HepG2 (cell line): ENCODE data around the gene EI24. TPM values are rescaled to one million over a fixed set of nuclear protein-coding genes. Genes with fewer than 3 reads are reported as not detected.

Experiments
- FOXJ3 ChIP-seq: sonication (generic); formaldehyde crosslinking; IDR thresholded peaks from 2 replicates; pipeline ENCODE4 v1.4.0; 2020; ENCODE audit warnings: missing genetic modification reagents, mild to moderate bottlenecking, borderline replicate concordance
- MTA3 ChIP-seq: sonication (generic); formaldehyde crosslinking; IDR thresholded peaks from 2 replicates; pipeline ENCODE4 v1.4.0; 2020; ENCODE audit warnings: missing genetic modification reagents
- NFYC ChIP-seq: IDR thresholded peaks from 2 replicates; pipeline ENCODE4 v1.6.1; 2016; ENCODE audit warnings: missing genetic modification reagents, missing compliant biosample characterization
- RCOR2 ChIP-seq: IDR thresholded peaks from 2 replicates; pipeline ENCODE4 v1.6.1; 2016; ENCODE audit warnings: missing biosample characterization, missing genetic modification reagents
- SOX5 ChIP-seq: IDR thresholded peaks from 2 replicates; pipeline ENCODE4 v1.6.1; 2016; ENCODE audit warnings: borderline replicate concordance
- SP1 ChIP-seq, 2 experiments: fragments of 450-650 bp in 1 of 2; sonication (generic) in 1 of 2; formaldehyde crosslinking in 1 of 2; IDR thresholded peaks; 2 replicates each; pipeline versions ENCODE4 v1.4.0 to v1.6.1; 2016 to 2020; ENCODE audit warnings: missing genetic modification reagents in 1 of 2
- SP4 ChIP-seq: sonication (generic); formaldehyde crosslinking; IDR thresholded peaks from 2 replicates; pipeline ENCODE4 v1.8.1; 2023; ENCODE audit warnings: mild to moderate bottlenecking, missing genetic modification reagents
- ZBTB7B ChIP-seq: sonication (generic); formaldehyde crosslinking; IDR thresholded peaks from 2 replicates; pipeline ENCODE4 v1.4.0; 2020; ENCODE audit warnings: missing genetic modification reagents
- ZFY ChIP-seq: sonication (generic); formaldehyde crosslinking; IDR thresholded peaks from 2 replicates; pipeline ENCODE4 v1.4.0; 2020; ENCODE audit warnings: missing genetic modification reagents
- ZNF333 ChIP-seq: sonication (generic); formaldehyde crosslinking; IDR thresholded peaks from 2 replicates; pipeline ENCODE4 v1.4.0; 2020; ENCODE audit warnings: mild to moderate bottlenecking, missing genetic modification reagents, borderline replicate concordance
- ZNF546 ChIP-seq: sonication (generic); formaldehyde crosslinking; conservative IDR thresholded peaks from 2 replicates; pipeline ENCODE4 v1.8.1; 2023; ENCODE audit warnings: mild to moderate bottlenecking, missing genetic modification reagents
- ZNF644 ChIP-seq: IDR thresholded peaks from 2 replicates; pipeline ENCODE4 v1.6.1; 2016; ENCODE audit warnings: low read depth
- ZNF678 ChIP-seq: sonication (generic); formaldehyde crosslinking; IDR thresholded peaks from 2 replicates; pipeline ENCODE4 v1.4.0; 2020; ENCODE audit warnings: mild to moderate bottlenecking, missing genetic modification reagents
- ZZZ3 ChIP-seq: sonication (generic); formaldehyde crosslinking; IDR thresholded peaks from 2 replicates; pipeline ENCODE4 v1.4.0; 2020; ENCODE audit warnings: missing genetic modification reagents, mild to moderate bottlenecking, borderline replicate concordance
- polyA plus RNA-seq, 8 experiments: library from polyadenylated mRNA; depleted of rRNA in 3 of 8; stranded (reverse) in 7 of 8; unstranded in 1 of 8; fragments of >200 nt; fragmentation: Illumina TruSeq in 4 of 8; extraction: Trizol in 4 of 8; gene quantifications; 2 replicates each; pipeline versions ENCODE4 v1.2.1 to v1.2.3, GENCODE V29; 2011 to 2016; ENCODE audit warnings: low read depth in 4 of 8, missing spikeins in 1 of 8, mixed read lengths in 1 of 8; ENCODE audit not compliant: insufficient read depth in 1 of 8
- total RNA-seq, 5 experiments: library from RNA; depleted of rRNA; stranded (reverse); fragments of >200 nt; fragmentation: Illumina TruSeq; extraction: Trizol; gene quantifications; 2 replicates each; pipeline ENCODE4 v1.2.3, GENCODE V29; 2016; ENCODE audit warnings: low read depth in 1 of 5
- TF ChIP-seq, protein P1 (sequence below), 2 experiments: sonication (generic) in 1 of 2; formaldehyde crosslinking in 1 of 2; IDR thresholded peaks; 2 replicates each; pipeline versions ENCODE4 v1.4.0 to v1.6.1; 2018 to 2020; ENCODE audit warnings: missing genetic modification reagents in 2 of 2, borderline replicate concordance in 1 of 2, low read depth in 1 of 2, mild to moderate bottlenecking in 1 of 2, missing biosample characterization in 1 of 2
- TF ChIP-seq, protein P2 (sequence below): sonication (generic); formaldehyde crosslinking; IDR thresholded peaks from 2 replicates; pipeline ENCODE4 v1.4.0; 2020; ENCODE audit warnings: missing genetic modification reagents
- TF ChIP-seq, protein P3 (sequence below): sonication (generic); formaldehyde crosslinking; IDR thresholded peaks from 2 replicates; pipeline ENCODE4 v1.9.0; 2022; ENCODE audit warnings: missing genetic modification reagents, mild to moderate bottlenecking, borderline replicate concordance
- TF ChIP-seq, protein P4 (sequence below): sonication (generic); formaldehyde crosslinking; IDR thresholded peaks from 2 replicates; pipeline ENCODE4 v1.5.1; 2020; ENCODE audit warnings: mild to moderate bottlenecking, missing genetic modification reagents, borderline replicate concordance
- TF ChIP-seq, protein P5 (sequence below): sonication (generic); formaldehyde crosslinking; IDR thresholded peaks from 2 replicates; pipeline ENCODE4 v1.4.0; 2020; ENCODE audit warnings: mild to moderate bottlenecking, missing genetic modification reagents
- TF ChIP-seq, protein P6 (sequence below): sonication (generic); formaldehyde crosslinking; IDR thresholded peaks from 2 replicates; pipeline ENCODE4 v1.4.0; 2020; ENCODE audit warnings: low read depth, mild to moderate bottlenecking, missing genetic modification reagents

The EI24 gene
- total and polyA plus RNA-seq, 2 of the 13 experiments (the other 11 are each of a cell fraction or from before 2014, with no cell fraction given): 84.7 to 126 TPM

DNA sequence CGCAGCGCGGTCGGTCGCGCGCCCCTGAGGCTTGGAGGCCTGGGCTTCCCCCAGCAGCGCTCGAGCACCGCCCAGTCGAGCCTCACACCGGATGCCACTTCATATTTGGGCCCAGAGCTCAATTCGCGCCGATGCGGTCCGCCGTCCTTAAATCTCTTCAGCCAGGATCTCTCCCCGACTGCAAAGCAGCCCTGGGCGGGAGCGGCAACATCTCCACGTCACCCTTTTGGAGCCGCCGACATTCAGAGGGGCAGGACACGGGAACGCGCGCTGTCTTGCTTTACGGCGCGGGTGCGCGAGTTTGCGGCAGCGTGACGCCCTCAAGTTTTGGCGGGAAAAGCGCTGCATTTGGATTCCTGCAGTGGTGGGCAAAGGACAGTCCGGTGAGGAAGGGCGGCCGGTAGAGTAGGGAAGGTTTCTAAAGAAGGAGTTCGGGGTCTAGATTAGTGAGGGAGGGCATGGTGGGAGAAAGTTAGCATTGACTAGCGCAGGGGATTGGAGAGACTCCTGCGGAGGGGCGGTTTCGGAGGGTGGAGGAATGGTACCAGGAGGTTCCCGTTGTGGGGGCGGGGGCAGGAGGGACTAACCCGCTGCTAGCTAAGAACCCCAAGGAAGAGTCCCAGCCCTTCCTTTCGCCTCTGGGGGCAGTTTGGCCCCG lies 56.5 kb downstream of the EI24 start (continued):
- TF ChIP-seq ZNF678 (CRISPR knock-in tag) (no peak), MTA3 (no peak), ZBTB7B (CRISPR knock-in tag) (peak; percentile 75), ZNF546 (CRISPR knock-in tag) (no peak; the same call in 1 of the 2 replicates), ZNF333 (peak; percentile 67; the same call in 1 of the 2 replicates), ZZZ3 (CRISPR knock-in tag) (peak; percentile 71; the same call in 1 of the 2 replicates), RCOR2 (CRISPR knock-in tag) (no peak), NFYC (peak; percentile 46; the same call in 1 of the 2 replicates), SP4 (CRISPR knock-in tag) (peak; percentile 82), FOXJ3 (peak; percentile 81), SP1 (IDR thresholded peaks at IDR 0.05) (no peak), SP1 (CRISPR knock-in tag; IDR thresholded peaks at IDR 0.05) (peak; percentile 41), SOX5 (CRISPR knock-in tag) (no peak), ZNF644 (CRISPR knock-in tag) (no peak), ZFY (CRISPR knock-in tag) (peak; percentile 98)
- TF ChIP-seq, protein P1, sequence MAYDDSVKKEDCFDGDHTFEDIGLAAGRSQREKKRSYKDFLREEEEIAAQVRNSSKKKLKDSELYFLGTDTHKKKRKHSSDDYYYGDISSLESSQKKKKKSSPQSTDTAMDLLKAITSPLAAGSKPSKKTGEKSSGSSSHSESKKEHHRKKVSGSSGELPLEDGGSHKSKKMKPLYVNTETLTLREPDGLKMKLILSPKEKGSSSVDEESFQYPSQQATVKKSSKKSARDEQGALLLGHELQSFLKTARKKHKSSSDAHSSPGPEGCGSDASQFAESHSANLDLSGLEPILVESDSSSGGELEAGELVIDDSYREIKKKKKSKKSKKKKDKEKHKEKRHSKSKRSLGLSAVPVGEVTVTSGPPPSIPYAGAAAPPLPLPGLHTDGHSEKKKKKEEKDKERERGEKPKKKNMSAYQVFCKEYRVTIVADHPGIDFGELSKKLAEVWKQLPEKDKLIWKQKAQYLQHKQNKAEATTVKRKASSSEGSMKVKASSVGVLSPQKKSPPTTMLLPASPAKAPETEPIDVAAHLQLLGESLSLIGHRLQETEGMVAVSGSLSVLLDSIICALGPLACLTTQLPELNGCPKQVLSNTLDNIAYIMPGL (CRISPR knock-in tag; IDR thresholded peaks at IDR 0.05; ENCODE audit: borderline replicate concordance in 1 of 2, low read depth in 1 of 2): peak; percentile 76 to 97
- TF ChIP-seq, protein P2, sequence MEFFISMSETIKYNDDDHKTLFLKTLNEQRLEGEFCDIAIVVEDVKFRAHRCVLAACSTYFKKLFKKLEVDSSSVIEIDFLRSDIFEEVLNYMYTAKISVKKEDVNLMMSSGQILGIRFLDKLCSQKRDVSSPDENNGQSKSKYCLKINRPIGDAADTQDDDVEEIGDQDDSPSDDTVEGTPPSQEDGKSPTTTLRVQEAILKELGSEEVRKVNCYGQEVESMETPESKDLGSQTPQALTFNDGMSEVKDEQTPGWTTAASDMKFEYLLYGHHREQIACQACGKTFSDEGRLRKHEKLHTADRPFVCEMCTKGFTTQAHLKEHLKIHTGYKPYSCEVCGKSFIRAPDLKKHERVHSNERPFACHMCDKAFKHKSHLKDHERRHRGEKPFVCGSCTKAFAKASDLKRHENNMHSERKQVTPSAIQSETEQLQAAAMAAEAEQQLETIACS (CRISPR knock-in tag): peak; percentile 100
- TF ChIP-seq, protein P3, sequence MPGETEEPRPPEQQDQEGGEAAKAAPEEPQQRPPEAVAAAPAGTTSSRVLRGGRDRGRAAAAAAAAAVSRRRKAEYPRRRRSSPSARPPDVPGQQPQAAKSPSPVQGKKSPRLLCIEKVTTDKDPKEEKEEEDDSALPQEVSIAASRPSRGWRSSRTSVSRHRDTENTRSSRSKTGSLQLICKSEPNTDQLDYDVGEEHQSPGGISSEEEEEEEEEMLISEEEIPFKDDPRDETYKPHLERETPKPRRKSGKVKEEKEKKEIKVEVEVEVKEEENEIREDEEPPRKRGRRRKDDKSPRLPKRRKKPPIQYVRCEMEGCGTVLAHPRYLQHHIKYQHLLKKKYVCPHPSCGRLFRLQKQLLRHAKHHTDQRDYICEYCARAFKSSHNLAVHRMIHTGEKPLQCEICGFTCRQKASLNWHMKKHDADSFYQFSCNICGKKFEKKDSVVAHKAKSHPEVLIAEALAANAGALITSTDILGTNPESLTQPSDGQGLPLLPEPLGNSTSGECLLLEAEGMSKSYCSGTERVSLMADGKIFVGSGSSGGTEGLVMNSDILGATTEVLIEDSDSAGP: peak; percentile 95
- TF ChIP-seq, protein P4, sequence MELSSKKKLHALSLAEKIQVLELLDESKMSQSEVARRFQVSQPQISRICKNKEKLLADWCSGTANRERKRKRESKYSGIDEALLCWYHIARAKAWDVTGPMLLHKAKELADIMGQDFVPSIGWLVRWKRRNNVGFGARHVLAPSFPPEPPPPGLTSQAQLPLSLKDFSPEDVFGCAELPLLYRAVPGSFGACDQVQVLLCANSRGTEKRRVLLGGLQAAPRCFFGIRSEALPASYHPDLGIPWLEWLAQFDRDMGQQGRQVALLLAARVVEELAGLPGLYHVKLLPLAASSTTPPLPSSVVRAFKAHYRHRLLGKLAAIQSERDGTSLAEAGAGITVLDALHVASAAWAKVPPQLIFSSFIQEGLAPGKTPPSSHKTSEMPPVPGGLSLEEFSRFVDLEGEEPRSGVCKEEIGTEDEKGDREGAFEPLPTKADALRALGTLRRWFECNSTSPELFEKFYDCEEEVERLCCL (CRISPR knock-in tag): peak; percentile 47; the same call in 1 of the 2 replicates
- TF ChIP-seq, protein P5, sequence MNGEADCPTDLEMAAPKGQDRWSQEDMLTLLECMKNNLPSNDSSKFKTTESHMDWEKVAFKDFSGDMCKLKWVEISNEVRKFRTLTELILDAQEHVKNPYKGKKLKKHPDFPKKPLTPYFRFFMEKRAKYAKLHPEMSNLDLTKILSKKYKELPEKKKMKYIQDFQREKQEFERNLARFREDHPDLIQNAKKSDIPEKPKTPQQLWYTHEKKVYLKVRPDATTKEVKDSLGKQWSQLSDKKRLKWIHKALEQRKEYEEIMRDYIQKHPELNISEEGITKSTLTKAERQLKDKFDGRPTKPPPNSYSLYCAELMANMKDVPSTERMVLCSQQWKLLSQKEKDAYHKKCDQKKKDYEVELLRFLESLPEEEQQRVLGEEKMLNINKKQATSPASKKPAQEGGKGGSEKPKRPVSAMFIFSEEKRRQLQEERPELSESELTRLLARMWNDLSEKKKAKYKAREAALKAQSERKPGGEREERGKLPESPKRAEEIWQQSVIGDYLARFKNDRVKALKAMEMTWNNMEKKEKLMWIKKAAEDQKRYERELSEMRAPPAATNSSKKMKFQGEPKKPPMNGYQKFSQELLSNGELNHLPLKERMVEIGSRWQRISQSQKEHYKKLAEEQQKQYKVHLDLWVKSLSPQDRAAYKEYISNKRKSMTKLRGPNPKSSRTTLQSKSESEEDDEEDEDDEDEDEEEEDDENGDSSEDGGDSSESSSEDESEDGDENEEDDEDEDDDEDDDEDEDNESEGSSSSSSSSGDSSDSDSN: peak; percentile 99
- TF ChIP-seq, protein P6, sequence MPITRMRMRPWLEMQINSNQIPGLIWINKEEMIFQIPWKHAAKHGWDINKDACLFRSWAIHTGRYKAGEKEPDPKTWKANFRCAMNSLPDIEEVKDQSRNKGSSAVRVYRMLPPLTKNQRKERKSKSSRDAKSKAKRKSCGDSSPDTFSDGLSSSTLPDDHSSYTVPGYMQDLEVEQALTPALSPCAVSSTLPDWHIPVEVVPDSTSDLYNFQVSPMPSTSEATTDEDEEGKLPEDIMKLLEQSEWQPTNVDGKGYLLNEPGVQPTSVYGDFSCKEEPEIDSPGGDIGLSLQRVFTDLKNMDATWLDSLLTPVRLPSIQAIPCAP (CRISPR knock-in tag): no peak
